Urinary bladder (tissue), 4 donors: ENCODE results near the gene CSMD2. TPM values are rescaled to one million over a fixed set of nuclear protein-coding genes. Genes with fewer than 3 reads are reported as not detected.
"Not testable (repeated sequence)": the region's sequence is repeated elsewhere in the genome, so short reads cannot be mapped to it uniquely, and the experiment has no call there.

ENCODE experiments used
- DNase-seq: peaks from one replicate; pipeline ENCODE4 v3.0.0-alpha.2; 2015; ENCODE audit errors: extremely low spot score
- H3K27ac ChIP-seq: one replicate; pipeline ENCODE4 v1.5.1; 2013; ENCODE audit warnings: low read depth, mild to moderate bottlenecking, moderate library complexity
- H3K36me3 ChIP-seq: one replicate; pipeline ENCODE4 v1.6.1; 2013; ENCODE audit warnings: mild to moderate bottlenecking, moderate library complexity; ENCODE audit not compliant: insufficient read depth
- H3K4me1 ChIP-seq: one replicate; pipeline ENCODE4 v1.6.1; 2013; ENCODE audit warnings: mild to moderate bottlenecking, moderate library complexity; ENCODE audit not compliant: insufficient read depth
- H3K4me3 ChIP-seq: one replicate; pipeline ENCODE4 v1.5.1; 2013; ENCODE audit warnings: low read depth, low read length
- WGBS: extraction: QIAGEN DNeasy Blood & Tissue Kit; methylation state at CpG from one replicate; pipeline ENCODE4 v1.1.7; 2013; 5-methylcytosine and 5-hydroxymethylcytosine counted together
- polyA plus RNA-seq: library from polyadenylated mRNA; stranded (reverse); fragments of 200-250 nt; gene quantifications from one replicate; pipeline ENCODE4 v1.2.3, GENCODE V29; 2013
- total RNA-seq: library from RNA; depleted of rRNA; stranded (reverse); fragments of >200 nt; gene quantifications from one replicate; pipeline ENCODE4 v1.2.3, GENCODE V29; 2014
- donor health status: healthy with polysubstance abuse.
- donor health status: healthy.

Gene CSMD2
- total and polyA plus RNA-seq, 2 donors, result 0.32 to 0.42 TPM

- WGBS, result 90% methylated on average over 2 of the region's 2 CpGs
- DNase-seq, result no peak
- no peak overlapping the region for H3K27ac ChIP-seq
- H3K4me3 ChIP-seq, result no peak overlapping the region
- no peaks in the 10 kb centered on the region for H3K36me3 ChIP-seq
- no peaks in the 10 kb centered on the region for H3K4me1 ChIP-seq
Observed at GRCh38 chr1:34049477-34049876, 115.6 kb downstream of the CSMD2 start.

- no peak for DNase-seq
- Histone ChIP-seq H3K27ac (no peak overlapping the region), H3K4me3 (no peak overlapping the region), H3K4me1 (no peaks in the 10 kb centered on the region), H3K36me3 (no peaks in the 10 kb centered on the region)
- WGBS, result 39% methylated on average over 7 of the region's 7 CpGs
Observed at GRCh38 chr1:34037856-34038255, 127.2 kb downstream of the CSMD2 start.

- Histone ChIP-seq H3K4me3 (no peak overlapping the region), H3K27ac (no peak overlapping the region), H3K4me1 (no peaks in the 10 kb centered on the region), H3K36me3 (no peaks in the 10 kb centered on the region)
- DNase-seq, result no peak
- WGBS, result 59% methylated on average over 8 of the region's 8 CpGs
Observed at GRCh38 chr1:34037109-34037508, 127.9 kb downstream of the CSMD2 start.

- no peak overlapping the region for H3K27ac ChIP-seq
- WGBS, result 25% methylated on average over 5 of the region's 5 CpGs
- DNase-seq, result no peak
- no peaks in the 10 kb centered on the region for H3K36me3 ChIP-seq
- no peak overlapping the region for H3K4me3 ChIP-seq
- H3K4me1 ChIP-seq, result no peaks in the 10 kb centered on the region
Observed at GRCh38 chr1:34034036-34034435, 131.0 kb downstream of the CSMD2 start.

GRCh38 chr1:34029954-34030353 is 135.1 kb downstream of the CSMD2 start:
- no peaks in the 10 kb centered on the region for H3K4me1 ChIP-seq
- no peak overlapping the region for H3K4me3 ChIP-seq
- no peak for DNase-seq
- H3K27ac ChIP-seq, result no peak overlapping the region
- 83% methylated on average over 2 of the region's 2 CpGs for WGBS
- no peaks in the 10 kb centered on the region for H3K36me3 ChIP-seq

GRCh38 chr1:34029515-34029914 is 135.5 kb downstream of the CSMD2 start:
- Histone ChIP-seq H3K36me3 (no peaks in the 10 kb centered on the region), H3K4me3 (no peak overlapping the region), H3K4me1 (no peaks in the 10 kb centered on the region), H3K27ac (no peak overlapping the region)
- DNase-seq, result no peak
- WGBS, result 89% methylated on average over 3 of the region's 3 CpGs

- Histone ChIP-seq H3K36me3 (no peaks in the 10 kb centered on the region), H3K27ac (no peak overlapping the region), H3K4me1 (no peaks in the 10 kb centered on the region), H3K4me3 (no peak overlapping the region)
- DNase-seq, result no peak
- 74% methylated on average over 11 of the region's 11 CpGs for WGBS
Observed at GRCh38 chr1:34028381-34029055, 136.5 kb downstream of the CSMD2 start.

- H3K4me1 ChIP-seq, result no peaks in the 10 kb centered on the region
- no peaks in the 10 kb centered on the region for H3K36me3 ChIP-seq
- no peak for DNase-seq
- no peak overlapping the region for H3K4me3 ChIP-seq
- WGBS, result 52% methylated on average over 3 of the region's 3 CpGs
- H3K27ac ChIP-seq, result no peak overlapping the region
Observed at GRCh38 chr1:34025675-34026074, 139.4 kb downstream of the CSMD2 start.

GRCh38 chr1:34024485-34024884 is 140.5 kb downstream of the CSMD2 start:
- no peak overlapping the region for H3K4me3 ChIP-seq
- 80% methylated on average over 4 of the region's 4 CpGs for WGBS
- H3K27ac ChIP-seq, result no peak overlapping the region
- H3K4me1 ChIP-seq, result no peaks in the 10 kb centered on the region
- H3K36me3 ChIP-seq, result no peaks in the 10 kb centered on the region
- no peak for DNase-seq

- 68% methylated on average over 7 of the region's 7 CpGs for WGBS
- DNase-seq, result no peak
- no peaks in the 10 kb centered on the region for H3K36me3 ChIP-seq
- H3K4me1 ChIP-seq, result no peaks in the 10 kb centered on the region
- no peak overlapping the region for H3K27ac ChIP-seq
- H3K4me3 ChIP-seq, result no peak overlapping the region
Observed at GRCh38 chr1:34019741-34020552, 145.1 kb downstream of the CSMD2 start.

- Histone ChIP-seq H3K4me3 (no peak overlapping the region), H3K36me3 (no peaks in the 10 kb centered on the region), H3K27ac (no peak overlapping the region), H3K4me1 (no peaks in the 10 kb centered on the region)
- 44% methylated on average over 2 of the region's 2 CpGs for WGBS
- DNase-seq, result no peak
Observed at GRCh38 chr1:34018285-34018684, 146.7 kb downstream of the CSMD2 start.

- not testable (repeated sequence) for H3K27ac ChIP-seq, H3K36me3 ChIP-seq, H3K4me3 ChIP-seq, H3K4me1 ChIP-seq, DNase-seq
- WGBS, result 92% methylated on average over 3 of the region's 3 CpGs
Observed at GRCh38 chr1:34016281-34016680, 148.7 kb downstream of the CSMD2 start.

- 49% methylated on average over 11 of the region's 11 CpGs for WGBS
- Histone ChIP-seq H3K36me3 (no peaks in the 10 kb centered on the region), H3K4me1 (no peaks in the 10 kb centered on the region), H3K27ac (no peak overlapping the region), H3K4me3 (no peak overlapping the region)
- no peak for DNase-seq
Observed at GRCh38 chr1:34013958-34014737, 150.9 kb downstream of the CSMD2 start.

- Histone ChIP-seq H3K36me3 (no peaks in the 10 kb centered on the region), H3K4me1 (no peaks in the 10 kb centered on the region), H3K27ac (no peak overlapping the region), H3K4me3 (no peak overlapping the region)
- WGBS, result 72% methylated on average over 10 of the region's 10 CpGs
- no peak for DNase-seq
Observed at GRCh38 chr1:34013136-34013535, 151.9 kb downstream of the CSMD2 start.
